HEK293 (cell line): Measurements from ENCODE around the gene ATG4B.

ENCODE experiments used
- CTCF ChIA-PET: fragments of 350-600 bp; formaldehyde crosslinking; extraction: SDS; loops from one replicate; lab custom pipeline; 2021; ENCODE audit warnings: antibody characterized with exemption; lab: Yijun Ruan, JAX
- POLR2A ChIA-PET: fragments of 300-600 bp; formaldehyde crosslinking; extraction: SDS; loops from one replicate; lab custom pipeline; 2020; ENCODE audit warnings: antibody characterized with exemption, inconsistent platforms; lab: Yijun Ruan, JAX
- H3K27ac ChIP-seq: fragments of 200-500 bp; sonication (Bioruptor generic); 2 replicates; pipeline ENCODE4 v1.5.1; 2014; ENCODE audit warnings: low read depth, low read length, control low read depth, inconsistent platforms; ENCODE audit errors: extremely low read depth
- H3K36me3 ChIP-seq, 2 experiments: fragments of 200-500 bp in 1 of 2; sonication (Bioruptor generic) in 1 of 2; 1 replicate in 1 of 2; 2 replicates in 1 of 2; pipeline ENCODE4 v1.5.1; 2014 to 2017; ENCODE audit warnings: inconsistent platforms in 2 of 2, low read length in 2 of 2; ENCODE audit not compliant: control insufficient read depth in 2 of 2, insufficient read depth in 1 of 2
- H3K4me1 ChIP-seq: fragments of 200-500 bp; sonication (Bioruptor generic); 2 replicates; pipeline ENCODE4 v1.5.1; 2014; ENCODE audit warnings: mild to moderate bottlenecking, low read length, inconsistent platforms; ENCODE audit not compliant: control insufficient read depth, insufficient read depth
- H3K4me3 ChIP-seq: 2 replicates; pipeline ENCODE4 v1.5.1; 2011; ENCODE audit warnings: low read depth, mild to moderate bottlenecking, control low read depth, low read length, moderate library complexity
- H3K9me3 ChIP-seq: fragments of 200-500 bp; sonication (Bioruptor generic); 2 replicates; pipeline ENCODE4 v1.5.1; 2014; ENCODE audit warnings: low read depth, low read length, inconsistent platforms; ENCODE audit not compliant: control insufficient read depth, insufficient read depth
- SALL2 ChIP-seq: fragments of 450-650 bp; formaldehyde crosslinking; IDR thresholded peaks from 2 replicates; pipeline ENCODE4 v1.5.0; 2017; ENCODE audit warnings: missing biosample characterization, mild to moderate bottlenecking, missing genetic modification characterization, borderline replicate concordance
- WT1 ChIP-seq: fragments of 450-650 bp; formaldehyde crosslinking; IDR thresholded peaks from 2 replicates; pipeline ENCODE4 v1.5.1; 2016; ENCODE audit warnings: missing biosample characterization, missing genetic modification characterization
- ZFP41 ChIP-seq: fragments of 450-650 bp; formaldehyde crosslinking; IDR thresholded peaks from 2 replicates; pipeline ENCODE4 v1.5.1; 2016; ENCODE audit warnings: missing biosample characterization, missing genetic modification characterization, borderline replicate concordance
- ZNF10 ChIP-seq: fragments of 450-650 bp; formaldehyde crosslinking; IDR thresholded peaks from 2 replicates; pipeline ENCODE4 v1.5.1; 2017; ENCODE audit warnings: missing biosample characterization, missing genetic modification characterization
- ZNF121 ChIP-seq: fragments of 450-650 bp; formaldehyde crosslinking; IDR thresholded peaks from 2 replicates; pipeline ENCODE4 v1.5.1; 2016; ENCODE audit warnings: missing biosample characterization, missing genetic modification characterization
- ZNF138 ChIP-seq: fragments of 450-650 bp; formaldehyde crosslinking; IDR thresholded peaks from 2 replicates; pipeline ENCODE4 v1.5.1; 2016; ENCODE audit warnings: missing biosample characterization, missing genetic modification characterization, borderline replicate concordance
- ZNF146 ChIP-seq: fragments of 450-650 bp; formaldehyde crosslinking; IDR thresholded peaks from 2 replicates; pipeline ENCODE4 v1.5.1; 2016; ENCODE audit warnings: missing biosample characterization, missing genetic modification characterization
- ZNF155 ChIP-seq: fragments of 450-650 bp; formaldehyde crosslinking; IDR thresholded peaks from 2 replicates; pipeline ENCODE4 v1.5.1; 2016; ENCODE audit warnings: missing biosample characterization, missing genetic modification characterization
- ZNF223 ChIP-seq: fragments of 450-650 bp; formaldehyde crosslinking; IDR thresholded peaks from 2 replicates; pipeline ENCODE4 v1.5.1; 2016; ENCODE audit warnings: missing biosample characterization, missing genetic modification characterization
- ZNF239 ChIP-seq: fragments of 450-650 bp; formaldehyde crosslinking; IDR thresholded peaks from 2 replicates; pipeline ENCODE4 v1.5.1; 2016; ENCODE audit warnings: missing biosample characterization, missing genetic modification characterization
- ZNF426 ChIP-seq: fragments of 450-650 bp; formaldehyde crosslinking; IDR thresholded peaks from 2 replicates; pipeline ENCODE4 v1.5.1; 2017; ENCODE audit warnings: missing biosample characterization, missing genetic modification characterization, mild to moderate bottlenecking, inconsistent platforms, moderate library complexity
- ZNF513 ChIP-seq: fragments of 450-650 bp; IDR thresholded peaks from 2 replicates; pipeline ENCODE4 v1.5.1; 2018; ENCODE audit warnings: missing biosample characterization, missing genetic modification characterization
- ZNF544 ChIP-seq: fragments of 450-650 bp; formaldehyde crosslinking; IDR thresholded peaks from 2 replicates; pipeline ENCODE4 v1.5.0; 2017; ENCODE audit warnings: missing biosample characterization, missing genetic modification characterization
- ZNF555 ChIP-seq: fragments of 450-650 bp; formaldehyde crosslinking; conservative IDR thresholded peaks from 2 replicates; pipeline ENCODE4 v1.5.1; 2017; ENCODE audit warnings: missing biosample characterization, mild to moderate bottlenecking, missing genetic modification characterization, inconsistent platforms
- ZNF654 ChIP-seq: fragments of 450-650 bp; formaldehyde crosslinking; IDR thresholded peaks from 2 replicates; pipeline ENCODE4 v1.5.1; 2016; ENCODE audit warnings: low read depth, missing biosample characterization, missing genetic modification characterization
- ZNF707 ChIP-seq: fragments of 450-650 bp; formaldehyde crosslinking; IDR thresholded peaks from 2 replicates; pipeline ENCODE4 v1.5.1; 2016; ENCODE audit warnings: missing biosample characterization, missing genetic modification characterization
- ZNF768 ChIP-seq: fragments of 450-650 bp; formaldehyde crosslinking; IDR thresholded peaks from 2 replicates; pipeline ENCODE4 v1.5.1; 2018; ENCODE audit warnings: missing biosample characterization, mild to moderate bottlenecking, missing genetic modification characterization
- ZNF776 ChIP-seq: fragments of 450-650 bp; formaldehyde crosslinking; IDR thresholded peaks from 2 replicates; pipeline ENCODE4 v1.5.0; 2017; ENCODE audit warnings: missing biosample characterization, missing genetic modification characterization, borderline replicate concordance
- ZNF791 ChIP-seq: fragments of 450-650 bp; formaldehyde crosslinking; IDR thresholded peaks from 2 replicates; pipeline ENCODE4 v1.5.1; 2016; ENCODE audit warnings: missing biosample characterization, missing genetic modification characterization
- ZNF843 ChIP-seq: fragments of 450-650 bp; formaldehyde crosslinking; IDR thresholded peaks from 2 replicates; pipeline ENCODE4 v1.5.1; 2016; ENCODE audit warnings: missing biosample characterization, missing genetic modification characterization
- TF ChIP-seq, protein P1 (sequence below): fragments of 450-650 bp; formaldehyde crosslinking; IDR thresholded peaks from 2 replicates; pipeline ENCODE4 v1.5.1; 2016; ENCODE audit warnings: missing biosample characterization, missing genetic modification characterization
- TF ChIP-seq, protein P2 (sequence below): fragments of 450-650 bp; formaldehyde crosslinking; IDR thresholded peaks from 2 replicates; pipeline ENCODE4 v1.5.1; 2016; ENCODE audit warnings: missing biosample characterization, missing genetic modification characterization
- TF ChIP-seq, protein P3 (sequence below): fragments of 450-650 bp; formaldehyde crosslinking; IDR thresholded peaks from 2 replicates; pipeline ENCODE4 v1.5.1; 2016; ENCODE audit warnings: missing biosample characterization, missing genetic modification characterization, low read depth
- TF ChIP-seq, protein P4 (sequence below): fragments of 450-650 bp; formaldehyde crosslinking; IDR thresholded peaks from 2 replicates; pipeline ENCODE4 v1.5.1; 2016; ENCODE audit warnings: missing biosample characterization, missing genetic modification characterization

ATG4B gene

GRCh38 chr2:241602720-241603119 lies 34.8 kb upstream of the ATG4B start (continued):
- no peak for TF ChIP-seq ZNF138 (tag by site-specific recombination)
- TF ChIP-seq, protein P1, sequence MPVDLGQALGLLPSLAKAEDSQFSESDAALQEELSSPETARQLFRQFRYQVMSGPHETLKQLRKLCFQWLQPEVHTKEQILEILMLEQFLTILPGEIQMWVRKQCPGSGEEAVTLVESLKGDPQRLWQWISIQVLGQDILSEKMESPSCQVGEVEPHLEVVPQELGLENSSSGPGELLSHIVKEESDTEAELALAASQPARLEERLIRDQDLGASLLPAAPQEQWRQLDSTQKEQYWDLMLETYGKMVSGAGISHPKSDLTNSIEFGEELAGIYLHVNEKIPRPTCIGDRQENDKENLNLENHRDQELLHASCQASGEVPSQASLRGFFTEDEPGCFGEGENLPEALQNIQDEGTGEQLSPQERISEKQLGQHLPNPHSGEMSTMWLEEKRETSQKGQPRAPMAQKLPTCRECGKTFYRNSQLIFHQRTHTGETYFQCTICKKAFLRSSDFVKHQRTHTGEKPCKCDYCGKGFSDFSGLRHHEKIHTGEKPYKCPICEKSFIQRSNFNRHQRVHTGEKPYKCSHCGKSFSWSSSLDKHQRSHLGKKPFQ (tag by site-specific recombination), result no peak
- TF ChIP-seq, protein P2, sequence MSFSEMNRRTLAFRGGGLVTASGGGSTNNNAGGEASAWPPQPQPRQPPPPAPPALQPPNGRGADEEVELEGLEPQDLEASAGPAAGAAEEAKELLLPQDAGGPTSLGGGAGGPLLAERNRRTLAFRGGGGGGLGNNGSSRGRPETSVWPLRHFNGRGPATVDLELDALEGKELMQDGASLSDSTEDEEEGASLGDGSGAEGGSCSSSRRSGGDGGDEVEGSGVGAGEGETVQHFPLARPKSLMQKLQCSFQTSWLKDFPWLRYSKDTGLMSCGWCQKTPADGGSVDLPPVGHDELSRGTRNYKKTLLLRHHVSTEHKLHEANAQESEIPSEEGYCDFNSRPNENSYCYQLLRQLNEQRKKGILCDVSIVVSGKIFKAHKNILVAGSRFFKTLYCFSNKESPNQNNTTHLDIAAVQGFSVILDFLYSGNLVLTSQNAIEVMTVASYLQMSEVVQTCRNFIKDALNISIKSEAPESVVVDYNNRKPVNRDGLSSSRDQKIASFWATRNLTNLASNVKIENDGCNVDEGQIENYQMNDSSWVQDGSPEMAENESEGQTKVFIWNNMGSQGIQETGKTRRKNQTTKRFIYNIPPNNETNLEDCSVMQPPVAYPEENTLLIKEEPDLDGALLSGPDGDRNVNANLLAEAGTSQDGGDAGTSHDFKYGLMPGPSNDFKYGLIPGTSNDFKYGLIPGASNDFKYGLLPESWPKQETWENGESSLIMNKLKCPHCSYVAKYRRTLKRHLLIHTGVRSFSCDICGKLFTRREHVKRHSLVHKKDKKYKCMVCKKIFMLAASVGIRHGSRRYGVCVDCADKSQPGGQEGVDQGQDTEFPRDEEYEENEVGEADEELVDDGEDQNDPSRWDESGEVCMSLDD (tag by site-specific recombination), result no peak
- no peak for TF ChIP-seq ZNF426 (tag by site-specific recombination)
- no peak for TF ChIP-seq ZFP41 (tag by site-specific recombination)
- no peak for TF ChIP-seq ZNF223
- no peak for TF ChIP-seq ZNF768 (tag by site-specific recombination)
- TF ChIP-seq ZNF654, result no peak
- no peak for TF ChIP-seq ZNF843 (tag by site-specific recombination)
- no peak for TF ChIP-seq ZNF555 (tag by site-specific recombination)
- TF ChIP-seq SALL2 (tag by site-specific recombination), result no peak
- no peak for TF ChIP-seq ZNF707 (tag by site-specific recombination)

DNA sequence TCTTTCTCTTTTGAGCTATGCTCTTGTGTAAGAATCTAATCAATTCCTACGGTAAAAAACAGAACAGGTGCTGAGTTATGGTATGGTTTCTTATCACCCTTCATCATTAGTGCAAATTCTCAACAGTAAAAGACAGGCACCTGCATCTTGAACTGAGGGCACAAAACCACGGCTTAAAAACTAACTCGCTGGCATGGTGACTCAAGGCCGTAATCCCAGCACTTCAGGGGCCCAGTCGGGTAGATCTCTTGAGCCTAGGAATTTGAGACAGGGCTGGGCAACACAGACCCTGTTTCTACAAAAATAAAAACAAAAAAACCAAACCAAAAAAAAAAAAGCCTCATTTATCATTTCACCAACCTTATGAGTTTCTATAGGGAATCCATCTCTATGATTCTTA lies 33.8 kb upstream of the ATG4B start:
- H3K9me3 ChIP-seq, result no peaks in the 10 kb centered on the region
- no peak overlapping the region for H3K27ac ChIP-seq
- H3K4me1 ChIP-seq, result no peaks in the 10 kb centered on the region
- CTCF ChIA-PET, result no interaction called here
- peaks cover 33 to 89% of the 10 kb centered on the region in 2 experiments; a peak in 2 of 3 replicates for H3K36me3 ChIP-seq
- H3K4me3 ChIP-seq, result no peak overlapping the region
- POLR2A ChIA-PET, result interaction anchor here (0.6 kb wide), 1 partner anchor 242 kb away, joined by 9 read pairs; no protein-coding TSS in a partner anchor
- TF ChIP-seq ZNF121 (tag by site-specific recombination) (no peak), ZNF146 (tag by site-specific recombination) (no peak), ZNF776 (tag by site-specific recombination) (no peak), ZNF513 (tag by site-specific recombination) (no peak), ZNF544 (no peak), ZNF10 (tag by site-specific recombination) (no peak), ZNF239 (tag by site-specific recombination) (no peak), WT1 (tag by site-specific recombination) (no peak), ZNF155 (tag by site-specific recombination) (no peak), ZNF791 (tag by site-specific recombination) (no peak)
- TF ChIP-seq, protein P3, sequence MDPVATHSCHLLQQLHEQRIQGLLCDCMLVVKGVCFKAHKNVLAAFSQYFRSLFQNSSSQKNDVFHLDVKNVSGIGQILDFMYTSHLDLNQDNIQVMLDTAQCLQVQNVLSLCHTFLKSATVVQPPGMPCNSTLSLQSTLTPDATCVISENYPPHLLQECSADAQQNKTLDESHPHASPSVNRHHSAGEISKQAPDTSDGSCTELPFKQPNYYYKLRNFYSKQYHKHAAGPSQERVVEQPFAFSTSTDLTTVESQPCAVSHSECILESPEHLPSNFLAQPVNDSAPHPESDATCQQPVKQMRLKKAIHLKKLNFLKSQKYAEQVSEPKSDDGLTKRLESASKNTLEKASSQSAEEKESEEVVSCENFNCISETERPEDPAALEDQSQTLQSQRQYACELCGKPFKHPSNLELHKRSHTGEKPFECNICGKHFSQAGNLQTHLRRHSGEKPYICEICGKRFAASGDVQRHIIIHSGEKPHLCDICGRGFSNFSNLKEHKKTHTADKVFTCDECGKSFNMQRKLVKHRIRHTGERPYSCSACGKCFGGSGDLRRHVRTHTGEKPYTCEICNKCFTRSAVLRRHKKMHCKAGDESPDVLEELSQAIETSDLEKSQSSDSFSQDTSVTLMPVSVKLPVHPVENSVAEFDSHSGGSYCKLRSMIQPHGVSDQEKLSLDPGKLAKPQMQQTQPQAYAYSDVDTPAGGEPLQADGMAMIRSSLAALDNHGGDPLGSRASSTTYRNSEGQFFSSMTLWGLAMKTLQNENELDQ (tag by site-specific recombination), result no peak
- TF ChIP-seq, protein P4, sequence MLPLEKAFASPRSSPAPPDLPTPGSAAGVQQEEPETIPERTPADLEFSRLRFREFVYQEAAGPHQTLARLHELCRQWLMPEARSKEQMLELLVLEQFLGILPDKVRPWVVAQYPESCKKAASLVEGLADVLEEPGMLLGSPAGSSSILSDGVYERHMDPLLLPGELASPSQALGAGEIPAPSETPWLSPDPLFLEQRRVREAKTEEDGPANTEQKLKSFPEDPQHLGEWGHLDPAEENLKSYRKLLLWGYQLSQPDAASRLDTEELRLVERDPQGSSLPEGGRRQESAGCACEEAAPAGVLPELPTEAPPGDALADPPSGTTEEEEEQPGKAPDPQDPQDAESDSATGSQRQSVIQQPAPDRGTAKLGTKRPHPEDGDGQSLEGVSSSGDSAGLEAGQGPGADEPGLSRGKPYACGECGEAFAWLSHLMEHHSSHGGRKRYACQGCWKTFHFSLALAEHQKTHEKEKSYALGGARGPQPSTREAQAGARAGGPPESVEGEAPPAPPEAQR (tag by site-specific recombination), result no peak
